ENCODE measurements around the gene SPINT3. TPM values are rescaled to one million over a fixed set of nuclear protein-coding genes. Genes with fewer than 3 reads are reported as not detected.

Gene SPINT3
- total RNA-seq, 3 donors from 2014 or later, result not detected

GRCh38 chr20:45548410-45548809 is 33.0 kb upstream of the SPINT3 start:
- intact Hi-C loops (cut with DNase I; ENCODE audit: low total_unique reads), result no loop called here
- Histone ChIP-seq H3K27ac (no peak overlapping the region), H3K27me3 (no peaks in the 10 kb centered on the region), H3K4me1 (no peaks in the 10 kb centered on the region), H3K4me3 (no peak overlapping the region), H3K36me3 (no peaks in the 10 kb centered on the region), H3K9me3 (no peaks in the 10 kb centered on the region)
- no peak for DNase-seq (ENCODE audit: low spot score in 2 of 2)
- TF ChIP-seq POLR2AphosphoS5 (IDR thresholded peaks at IDR 0.05), result no peak
- TF ChIP-seq POLR2A (IDR thresholded peaks at IDR 0.05), result no peak

DNA sequence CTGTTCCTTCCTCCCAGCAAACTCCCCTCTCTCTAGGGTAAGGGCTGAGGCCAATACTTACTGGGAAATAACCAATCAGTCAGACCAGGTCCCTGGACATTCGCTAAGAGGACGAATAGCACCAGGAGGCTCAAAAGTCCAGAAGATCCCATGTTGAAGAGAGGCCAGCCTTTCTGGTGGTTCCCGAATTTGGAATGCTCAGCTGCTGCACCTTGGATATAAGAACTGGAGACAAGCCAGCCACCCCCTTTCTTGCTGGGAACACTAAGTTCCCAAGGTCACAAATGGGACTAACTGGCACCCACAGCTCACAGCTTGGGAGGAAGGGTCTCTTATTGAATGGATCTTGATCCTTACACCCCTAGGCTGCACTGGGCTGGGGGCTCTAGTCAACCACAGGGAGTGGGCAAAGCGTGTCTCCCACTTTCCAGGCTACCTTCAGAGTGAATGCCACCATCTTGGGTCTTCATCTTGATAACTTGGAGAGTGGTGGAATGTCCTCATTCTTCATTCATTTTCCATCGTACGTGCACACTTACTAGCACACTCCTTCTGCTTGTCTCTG is 31.9 kb upstream of the SPINT3 start, which contains the start of gene EPPIN:
EPPIN (minus strand) TSS at position 196 of the 565 bp plus-strand sequence; CDS start at position 152, 44 bp downstream.
- Histone ChIP-seq H3K4me1 (no peaks in the 10 kb centered on the region), H3K36me3 (no peaks in the 10 kb centered on the region), H3K27me3 (no peaks in the 10 kb centered on the region), H3K9me3 (no peaks in the 10 kb centered on the region), H3K4me3 (no peak within 1 kb of the TSS), H3K27ac (no peak within 1 kb of the TSS)
- no peak for TF ChIP-seq POLR2AphosphoS5 (IDR thresholded peaks at IDR 0.05)
- no peak for TF ChIP-seq CTCF (IDR thresholded peaks at IDR 0.05)
- no peak for TF ChIP-seq POLR2A (IDR thresholded peaks at IDR 0.05)
- intact Hi-C loops (cut with DNase I; ENCODE audit: low total_unique reads), result no loop called here
- DNase-seq (ENCODE audit: low spot score in 2 of 2), result no peak

- DNase-seq (ENCODE audit: low spot score in 2 of 2), result no peak
- Histone ChIP-seq H3K9me3 (no peaks in the 10 kb centered on the region), H3K27ac (no peak overlapping the region), H3K27me3 (no peaks in the 10 kb centered on the region), H3K4me1 (no peaks in the 10 kb centered on the region), H3K36me3 (no peaks in the 10 kb centered on the region), H3K4me3 (no peak overlapping the region)
- intact Hi-C loops (cut with DNase I; ENCODE audit: low total_unique reads), result no loop called here
- TF ChIP-seq CTCF (IDR thresholded peaks at IDR 0.05), result peak in 1 of 3 donors; percentile 30
- no peak for TF ChIP-seq POLR2AphosphoS5 (IDR thresholded peaks at IDR 0.05)
Measured at GRCh38 chr20:45545754-45546453, 30.5 kb upstream of the SPINT3 start.

- H3K27me3 ChIP-seq, result no peaks in the 10 kb centered on the region
- H3K27ac ChIP-seq, result no peak overlapping the region
- no peaks in the 10 kb centered on the region for H3K36me3 ChIP-seq
- TF ChIP-seq CTCF (IDR thresholded peaks at IDR 0.05) (no peak), POLR2AphosphoS5 (IDR thresholded peaks at IDR 0.05) (no peak), POLR2A (IDR thresholded peaks at IDR 0.05) (no peak)
- no peaks in the 10 kb centered on the region for H3K4me1 ChIP-seq
- DNase-seq (ENCODE audit: low spot score in 2 of 2), result no peak
- intact Hi-C loops (cut with DNase I; ENCODE audit: low total_unique reads), result no loop called here
- H3K9me3 ChIP-seq, result no peaks in the 10 kb centered on the region
- no peak overlapping the region for H3K4me3 ChIP-seq
Measured at GRCh38 chr20:45545351-45545750, 29.9 kb upstream of the SPINT3 start.

DNA sequence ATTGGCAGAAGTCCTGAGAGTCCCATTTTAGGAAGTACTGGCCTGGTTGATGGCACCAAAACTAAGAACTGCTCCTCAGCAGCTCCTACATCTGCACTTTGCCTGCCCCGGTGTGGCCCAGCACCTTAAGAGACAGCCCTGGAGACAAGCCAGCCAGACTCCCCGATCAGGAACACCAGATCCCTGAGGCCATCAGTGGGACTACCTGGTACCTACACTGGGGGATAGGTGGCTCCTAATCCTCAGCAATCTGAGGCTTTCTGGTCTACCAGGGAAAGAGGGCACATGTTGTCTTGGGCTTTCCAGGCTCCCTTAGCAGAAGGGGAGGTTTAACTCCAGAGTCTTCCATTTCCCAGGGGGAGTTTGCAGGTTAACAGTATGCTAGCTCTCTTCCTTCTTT is 24.0 kb upstream of the SPINT3 start, which contains the start of gene WFDC6:
WFDC6 (minus strand) TSS at position 101 of the 400 bp plus-strand sequence; CDS start at position 26, 75 bp downstream.
- DNase-seq (ENCODE audit: low spot score in 2 of 2), result no peak
- Histone ChIP-seq H3K27ac (no peak within 1 kb of the TSS), H3K9me3 (no peaks in the 10 kb centered on the region), H3K36me3 (no peaks in the 10 kb centered on the region), H3K4me1 (no peaks in the 10 kb centered on the region), H3K27me3 (peaks cover 0 to 6% of the 10 kb centered on the region in 2 donors), H3K4me3 (no peak within 1 kb of the TSS)
- TF ChIP-seq POLR2A (IDR thresholded peaks at IDR 0.05), result no peak
- TF ChIP-seq CTCF (IDR thresholded peaks at IDR 0.05), result no peak
- TF ChIP-seq POLR2AphosphoS5 (IDR thresholded peaks at IDR 0.05), result no peak
- intact Hi-C loops (cut with DNase I; ENCODE audit: low total_unique reads), result no loop called here
